Upper lobe of left lung (tissue), 4 donors: Measurements from ENCODE around the gene ZNF428.

Experiments used
- EP300 ChIP-seq, 4 donors: sonication (generic); formaldehyde crosslinking; IDR thresholded peaks; one replicate each; pipeline ENCODE4 v1.5.1; 2017; ENCODE audit warnings: antibody characterized with exemption in 4 of 4, control low read depth in 2 of 4
- POLR2A ChIP-seq, 4 donors: fragments of 450-650 bp; IDR thresholded peaks; one replicate each; pipeline ENCODE4 v1.5.1; 2016 to 2017; ENCODE audit warnings: antibody characterized with exemption in 4 of 4, mild to moderate bottlenecking in 2 of 4
- TF ChIP-seq, protein P1 (sequence below), 6 experiments: fragments of 450-650 bp in 4 of 6; fragments of 200-600 bp in 2 of 6; sonication (generic) in 2 of 6; IDR thresholded peaks; one replicate each; pipeline ENCODE4 v1.5.1; 2016 to 2019; ENCODE audit warnings: antibody characterized with exemption in 6 of 6

DNA sequence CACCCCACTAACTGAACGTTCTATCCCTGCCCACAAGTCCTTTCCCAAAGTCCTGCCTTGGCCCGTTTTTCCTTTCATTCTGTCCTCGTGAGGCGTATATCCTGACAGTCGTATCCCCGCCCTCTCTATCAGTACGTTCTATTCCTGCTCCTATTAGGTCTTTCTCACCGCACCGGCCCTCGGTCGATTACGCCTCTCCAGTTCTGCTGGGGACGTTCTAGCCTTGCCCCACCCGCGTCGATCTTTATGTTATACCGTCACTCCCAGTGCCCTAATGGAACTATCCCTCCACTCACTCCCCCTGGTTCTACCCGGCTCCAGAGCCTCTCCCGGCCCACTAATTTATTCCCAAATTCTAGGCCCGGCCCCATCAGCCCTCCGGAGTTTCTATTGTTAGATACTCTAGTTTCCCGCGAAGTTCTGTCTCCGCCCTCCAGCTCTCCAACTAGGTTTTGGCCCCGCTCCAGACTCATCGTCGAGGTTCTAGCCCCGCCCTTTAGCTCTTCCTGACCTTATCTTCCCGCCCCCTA is 48.5 kb upstream of the ZNF428 start:
- TF ChIP-seq EP300 (IDR thresholded peaks at IDR 0.05) (no peak), POLR2A (IDR thresholded peaks at IDR 0.05) (no peak)
- TF ChIP-seq, protein P1, sequence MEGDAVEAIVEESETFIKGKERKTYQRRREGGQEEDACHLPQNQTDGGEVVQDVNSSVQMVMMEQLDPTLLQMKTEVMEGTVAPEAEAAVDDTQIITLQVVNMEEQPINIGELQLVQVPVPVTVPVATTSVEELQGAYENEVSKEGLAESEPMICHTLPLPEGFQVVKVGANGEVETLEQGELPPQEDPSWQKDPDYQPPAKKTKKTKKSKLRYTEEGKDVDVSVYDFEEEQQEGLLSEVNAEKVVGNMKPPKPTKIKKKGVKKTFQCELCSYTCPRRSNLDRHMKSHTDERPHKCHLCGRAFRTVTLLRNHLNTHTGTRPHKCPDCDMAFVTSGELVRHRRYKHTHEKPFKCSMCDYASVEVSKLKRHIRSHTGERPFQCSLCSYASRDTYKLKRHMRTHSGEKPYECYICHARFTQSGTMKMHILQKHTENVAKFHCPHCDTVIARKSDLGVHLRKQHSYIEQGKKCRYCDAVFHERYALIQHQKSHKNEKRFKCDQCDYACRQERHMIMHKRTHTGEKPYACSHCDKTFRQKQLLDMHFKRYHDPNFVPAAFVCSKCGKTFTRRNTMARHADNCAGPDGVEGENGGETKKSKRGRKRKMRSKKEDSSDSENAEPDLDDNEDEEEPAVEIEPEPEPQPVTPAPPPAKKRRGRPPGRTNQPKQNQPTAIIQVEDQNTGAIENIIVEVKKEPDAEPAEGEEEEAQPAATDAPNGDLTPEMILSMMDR (IDR thresholded peaks at IDR 0.05) = no peak
